Measurements from ENCODE around the gene FGD2. TPM values are rescaled to one million over a fixed set of nuclear protein-coding genes. Genes with fewer than 3 reads are reported as not detected.

Gene FGD2
- polyA plus RNA-seq, 1 experiment: not detected

DNA sequence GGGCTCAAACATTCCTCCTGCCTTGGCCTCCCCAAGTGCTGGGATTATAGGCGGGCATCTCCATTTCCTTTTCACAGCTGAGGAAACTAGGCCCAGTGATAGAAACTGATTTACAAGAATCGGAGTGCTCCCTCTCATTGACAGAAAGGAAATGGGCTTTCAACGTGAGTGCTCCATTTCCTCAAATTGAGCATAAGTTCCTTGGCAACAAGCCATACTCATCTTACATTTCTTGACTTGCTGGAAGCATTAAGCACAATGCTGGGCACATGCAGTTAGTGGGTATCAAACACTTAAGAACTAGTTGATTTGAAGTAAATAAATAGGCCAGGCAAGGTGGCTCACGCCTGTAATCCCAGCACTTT, 54.7 kb downstream of the FGD2 start:
- TF ChIP-seq, protein P1, sequence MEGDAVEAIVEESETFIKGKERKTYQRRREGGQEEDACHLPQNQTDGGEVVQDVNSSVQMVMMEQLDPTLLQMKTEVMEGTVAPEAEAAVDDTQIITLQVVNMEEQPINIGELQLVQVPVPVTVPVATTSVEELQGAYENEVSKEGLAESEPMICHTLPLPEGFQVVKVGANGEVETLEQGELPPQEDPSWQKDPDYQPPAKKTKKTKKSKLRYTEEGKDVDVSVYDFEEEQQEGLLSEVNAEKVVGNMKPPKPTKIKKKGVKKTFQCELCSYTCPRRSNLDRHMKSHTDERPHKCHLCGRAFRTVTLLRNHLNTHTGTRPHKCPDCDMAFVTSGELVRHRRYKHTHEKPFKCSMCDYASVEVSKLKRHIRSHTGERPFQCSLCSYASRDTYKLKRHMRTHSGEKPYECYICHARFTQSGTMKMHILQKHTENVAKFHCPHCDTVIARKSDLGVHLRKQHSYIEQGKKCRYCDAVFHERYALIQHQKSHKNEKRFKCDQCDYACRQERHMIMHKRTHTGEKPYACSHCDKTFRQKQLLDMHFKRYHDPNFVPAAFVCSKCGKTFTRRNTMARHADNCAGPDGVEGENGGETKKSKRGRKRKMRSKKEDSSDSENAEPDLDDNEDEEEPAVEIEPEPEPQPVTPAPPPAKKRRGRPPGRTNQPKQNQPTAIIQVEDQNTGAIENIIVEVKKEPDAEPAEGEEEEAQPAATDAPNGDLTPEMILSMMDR (IDR thresholded peaks at IDR 0.05; ENCODE audit: insufficient read depth, low read depth, low read length): no peak
- POLR2A ChIA-PET: no interaction called here
- H3K36me3 ChIP-seq (ENCODE audit: control insufficient read depth, insufficient read depth, low read length): no peaks in the 10 kb centered on the region
- H3K4me3 ChIP-seq (ENCODE audit: low read depth, low read length): no peak overlapping the region
- H3K27me3 ChIP-seq (ENCODE audit: control insufficient read depth, insufficient read depth, low read length): no peaks in the 10 kb centered on the region
- CTCF ChIA-PET: interaction anchor here (0.5 to 17.0 kb wide), 12 partner anchors 8 to 150 kb away, joined by 3 to 243 read pairs (median 4); partner anchors contain the start of gene PIM1
- DNase-seq (ENCODE audit: low read depth): no peak

DNA sequence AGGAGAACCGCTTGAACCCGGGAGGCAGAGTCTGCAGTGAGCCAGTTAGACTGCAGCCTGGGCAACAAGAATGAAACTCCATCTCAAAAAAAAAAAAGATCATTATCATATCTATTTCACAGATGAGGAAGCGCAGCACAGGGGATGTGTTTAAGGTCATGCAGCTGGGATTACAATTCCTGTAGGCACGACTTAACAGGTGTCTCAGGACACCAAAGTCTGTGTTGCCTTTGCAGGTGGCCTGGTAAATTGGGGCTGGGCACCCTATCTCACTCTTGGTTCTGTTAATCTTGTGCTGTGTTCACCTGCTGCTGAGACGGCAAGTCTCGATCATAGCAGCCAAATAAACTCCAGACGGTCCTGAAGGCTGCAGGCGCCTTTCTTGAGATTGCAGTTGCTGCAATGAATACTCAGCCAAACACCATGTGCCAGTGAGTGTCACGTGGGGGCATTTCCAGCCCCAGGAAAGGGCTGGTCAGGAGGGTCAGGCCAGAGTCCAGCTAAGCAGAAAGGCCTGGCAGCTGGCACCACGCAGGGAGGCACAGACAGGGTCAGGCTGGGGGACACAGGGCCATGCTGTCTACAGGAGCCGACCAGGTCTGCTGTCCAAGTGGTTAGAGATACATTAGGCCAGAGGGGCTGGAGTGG, 55.8 kb downstream of the FGD2 start:
- ChIA-PET CTCF (interaction anchor here (1.0 to 17.0 kb wide), 3 partner anchors 10 to 109 kb away, joined by 4 to 243 read pairs (median 30); partner anchors contain the start of gene PIM1), POLR2A (no interaction called here)
- H3K36me3 ChIP-seq (ENCODE audit: control insufficient read depth, insufficient read depth, low read length): no peaks in the 10 kb centered on the region
- H3K4me3 ChIP-seq (ENCODE audit: low read depth, low read length): no peak overlapping the region
- TF ChIP-seq, protein P1 (IDR thresholded peaks at IDR 0.05; ENCODE audit: insufficient read depth, low read depth, low read length): no peak
- no peaks in the 10 kb centered on the region for H3K27me3 ChIP-seq (ENCODE audit: control insufficient read depth, insufficient read depth, low read length)
- no peak for DNase-seq (ENCODE audit: low read depth)

DNA sequence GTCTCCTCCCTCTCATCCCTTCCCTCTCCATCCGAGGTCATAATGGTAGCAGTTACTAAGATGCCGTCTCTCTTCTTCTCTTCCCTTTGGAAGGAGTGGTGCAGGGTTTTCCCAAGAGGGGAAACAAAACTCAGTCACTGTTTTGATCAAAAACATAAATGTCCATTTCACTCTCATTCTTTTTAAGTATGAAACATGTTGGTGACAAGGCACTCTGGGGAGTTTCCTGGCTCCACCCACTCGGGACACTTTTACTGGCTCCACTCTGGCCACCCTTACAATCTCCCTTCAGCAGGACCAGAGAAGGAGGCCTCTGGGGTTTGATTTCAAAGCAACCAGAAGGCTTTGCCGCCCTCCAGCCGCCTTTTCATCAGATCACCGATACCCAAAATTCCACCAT, 57.0 kb downstream of the FGD2 start:
- Histone ChIP-seq H3K36me3 (ENCODE audit: control insufficient read depth, insufficient read depth, low read length) (no peaks in the 10 kb centered on the region), H3K4me3 (ENCODE audit: low read depth, low read length) (no peak overlapping the region), H3K27me3 (ENCODE audit: control insufficient read depth, insufficient read depth, low read length) (no peaks in the 10 kb centered on the region)
- ChIA-PET POLR2A (no interaction called here), CTCF (no interaction called here)
- TF ChIP-seq, protein P1 (IDR thresholded peaks at IDR 0.05; ENCODE audit: insufficient read depth, low read depth, low read length): no peak
- DNase-seq (ENCODE audit: low read depth): no peak

DNA sequence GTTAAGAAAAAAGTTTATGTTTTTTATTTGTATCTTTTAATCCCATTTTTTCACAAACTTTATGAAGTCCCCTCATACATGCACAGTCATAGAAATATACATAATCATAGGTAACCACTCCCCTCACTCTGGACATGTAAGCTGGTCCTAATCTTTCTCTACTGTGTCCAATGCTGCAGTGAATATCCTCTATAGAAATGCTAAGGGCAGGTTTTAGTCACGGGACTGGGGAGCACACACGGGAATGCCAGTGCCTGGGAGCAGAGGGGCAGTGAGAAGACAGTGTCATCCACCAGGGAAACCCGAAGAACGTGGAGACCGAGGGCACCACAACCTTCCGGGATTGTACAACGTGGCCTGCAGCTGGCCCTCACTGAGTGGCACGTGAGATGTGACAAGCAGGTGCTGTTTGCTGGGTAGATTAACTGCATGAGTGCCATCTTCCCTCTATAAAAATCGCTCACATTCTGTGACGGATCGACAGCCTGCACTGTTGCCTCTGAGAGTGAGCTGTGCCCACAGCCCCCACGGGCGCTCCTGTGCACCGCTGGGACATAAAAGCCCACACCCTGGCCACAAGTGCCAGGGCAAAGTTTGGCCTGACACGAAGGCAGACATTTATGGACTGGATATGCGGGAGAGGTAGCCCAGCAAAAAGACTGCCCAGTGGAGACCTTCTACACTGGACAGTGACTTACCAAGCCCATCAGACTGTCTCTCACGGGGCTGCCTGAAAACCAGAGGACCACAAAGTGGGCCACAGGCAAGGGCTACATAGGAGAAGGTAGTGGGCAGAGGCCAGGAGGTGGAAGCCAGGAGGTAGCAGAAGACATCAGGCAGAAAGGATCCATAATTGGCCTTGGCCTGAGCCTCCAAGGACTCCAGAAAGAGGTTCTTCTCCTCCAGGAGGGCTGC, 63.2 kb downstream of the FGD2 start:
- ChIA-PET POLR2A (interaction anchor here (0.7 kb wide), 1 partner anchor 76 kb away, joined by 7 read pairs; no protein-coding TSS in a partner anchor), CTCF (interaction anchor here (0.7 to 1.5 kb wide), 4 partner anchors 9 to 303 kb away, joined by 3 to 6 read pairs (median 3); no protein-coding TSS in a partner anchor)
- DNase-seq (ENCODE audit: low read depth): no peak

More for the DNA sequence above, 63.2 kb downstream of the FGD2 start:
- H3K27me3 ChIP-seq (ENCODE audit: control insufficient read depth, insufficient read depth, low read length): no peaks in the 10 kb centered on the region; the same call in 1 of the 2 replicates
- H3K36me3 ChIP-seq (ENCODE audit: control insufficient read depth, insufficient read depth, low read length): no peaks in the 10 kb centered on the region
- TF ChIP-seq, protein P1 (IDR thresholded peaks at IDR 0.05; ENCODE audit: insufficient read depth, low read depth, low read length): no peak
- H3K4me3 ChIP-seq (ENCODE audit: low read depth, low read length): no peak overlapping the region

All from BJ (cell line).